Right lobe of liver (tissue), 4 donors: ENCODE data around the gene SIX5.
"Not testable (repeated sequence)": the region's sequence is repeated elsewhere in the genome, so short reads cannot be mapped to it uniquely, and the experiment has no call there.

Experiments
- POLR2A ChIP-seq: fragments of 450-650 bp; IDR thresholded peaks from one replicate; pipeline ENCODE4 v1.6.1; 2017; ENCODE audit warnings: antibody characterized with exemption, mild to moderate bottlenecking
- TF ChIP-seq, protein P1 (sequence below), 4 donors: fragments of 200-600 bp in 3 of 4; fragments of 450-650 bp in 1 of 4; IDR thresholded peaks; one replicate each; pipeline versions ENCODE4 v1.5.1 to v1.8.0; 2016 to 2022; ENCODE audit warnings: antibody characterized with exemption in 4 of 4, mild to moderate bottlenecking in 2 of 4
- donor health status: DM: no; HTN: no; CAD: no.
- donor health status: DM: no; HTN: no; CAD: no.
- donor health status: DM: no; HTN: yes; CAD: no.

DNA sequence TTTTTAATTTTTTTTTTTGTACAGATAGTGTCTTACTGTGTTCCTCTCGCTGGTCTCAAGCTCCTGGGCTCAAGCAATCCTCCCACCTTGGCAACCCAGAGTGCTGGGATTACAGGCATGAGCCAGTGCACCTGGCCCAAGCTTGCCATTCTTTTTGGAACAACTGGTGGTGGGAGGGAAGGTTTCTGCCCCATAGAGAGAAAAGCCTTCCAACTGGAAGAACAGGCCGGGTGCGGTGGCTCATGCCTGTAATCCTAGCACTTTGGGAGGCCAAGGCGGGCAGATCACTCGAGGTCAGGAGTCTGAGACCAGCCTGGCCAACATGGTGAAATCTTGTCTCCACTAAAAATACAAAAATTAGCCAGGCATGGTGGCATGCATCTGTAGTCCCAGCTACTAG is 30.5 kb upstream of the SIX5 start:
- TF ChIP-seq, protein P1, sequence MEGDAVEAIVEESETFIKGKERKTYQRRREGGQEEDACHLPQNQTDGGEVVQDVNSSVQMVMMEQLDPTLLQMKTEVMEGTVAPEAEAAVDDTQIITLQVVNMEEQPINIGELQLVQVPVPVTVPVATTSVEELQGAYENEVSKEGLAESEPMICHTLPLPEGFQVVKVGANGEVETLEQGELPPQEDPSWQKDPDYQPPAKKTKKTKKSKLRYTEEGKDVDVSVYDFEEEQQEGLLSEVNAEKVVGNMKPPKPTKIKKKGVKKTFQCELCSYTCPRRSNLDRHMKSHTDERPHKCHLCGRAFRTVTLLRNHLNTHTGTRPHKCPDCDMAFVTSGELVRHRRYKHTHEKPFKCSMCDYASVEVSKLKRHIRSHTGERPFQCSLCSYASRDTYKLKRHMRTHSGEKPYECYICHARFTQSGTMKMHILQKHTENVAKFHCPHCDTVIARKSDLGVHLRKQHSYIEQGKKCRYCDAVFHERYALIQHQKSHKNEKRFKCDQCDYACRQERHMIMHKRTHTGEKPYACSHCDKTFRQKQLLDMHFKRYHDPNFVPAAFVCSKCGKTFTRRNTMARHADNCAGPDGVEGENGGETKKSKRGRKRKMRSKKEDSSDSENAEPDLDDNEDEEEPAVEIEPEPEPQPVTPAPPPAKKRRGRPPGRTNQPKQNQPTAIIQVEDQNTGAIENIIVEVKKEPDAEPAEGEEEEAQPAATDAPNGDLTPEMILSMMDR (IDR thresholded peaks at IDR 0.05) = not testable (repeated sequence)
- not testable (repeated sequence) for TF ChIP-seq POLR2A
